ENCODE measurements around the gene KLRC4. TPM values are rescaled to one million over a fixed set of nuclear protein-coding genes. Genes with fewer than 3 reads are reported as not detected.

KLRC4 gene
- total and polyA plus RNA-seq, 2 donors (not counting 3 experiments of a cell fraction or from before 2014, with no cell fraction given), result not detected

DNA sequence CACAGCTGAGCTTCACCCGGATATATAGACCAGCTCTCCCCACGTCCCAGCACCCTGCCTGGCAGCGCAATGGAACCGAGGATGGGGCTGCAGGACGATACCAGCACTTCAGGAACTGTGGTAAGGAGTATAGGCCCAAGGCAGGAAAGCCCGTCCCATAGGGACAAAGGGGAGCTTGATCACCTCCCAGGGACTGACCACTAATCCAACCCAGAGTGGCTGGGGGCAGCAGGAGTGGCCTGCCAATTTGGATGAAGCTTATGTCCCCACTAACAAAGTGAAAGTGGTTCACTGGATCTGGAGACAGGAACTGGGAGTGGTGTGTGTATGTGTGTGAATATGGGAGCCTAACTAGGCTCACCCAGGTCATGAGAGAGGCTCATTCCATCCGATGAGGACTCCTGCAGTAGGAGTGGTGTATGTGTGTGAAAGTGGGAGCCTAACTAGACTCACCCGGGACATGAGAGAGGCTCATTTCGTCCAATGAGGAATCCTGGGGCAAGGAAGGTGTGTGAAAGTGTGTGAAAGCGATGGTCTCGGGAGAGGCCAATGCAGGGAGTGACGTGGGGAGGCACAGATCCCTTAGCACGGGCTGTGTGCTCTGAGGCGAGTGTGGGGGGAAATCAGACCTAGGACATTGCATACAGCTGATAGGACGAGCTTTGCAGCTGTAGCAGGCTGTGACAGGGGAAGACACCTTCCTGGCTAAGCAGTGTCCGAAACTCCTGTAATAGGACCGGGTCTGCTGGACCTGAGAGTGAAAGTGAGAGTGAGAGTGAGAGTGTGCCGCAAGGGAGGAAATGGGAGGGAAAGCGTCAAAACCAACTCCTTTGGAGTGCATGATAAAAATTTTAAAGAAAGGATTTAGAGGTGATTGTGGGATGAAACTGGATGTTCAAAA lies 45.4 kb downstream of the KLRC4 start:
- DNase-seq (ENCODE audit: low read depth, low spot score), result peak; percentile 77
- CTCF ChIA-PET, result interaction anchor here (0.9 to 3.2 kb wide), 7 partner anchors 10 to 613 kb away, joined by 3 to 18 read pairs (median 5); no protein-coding TSS in a partner anchor
- dilution Hi-C loops (cut with MboI; ENCODE audit: extremely low pct_ligation_motif_present, low sequenced_read_pairs), result no loop called here
- H3K79me2 ChIP-seq (ENCODE audit: control insufficient read depth, insufficient read depth, low read length), result no peaks in the 10 kb centered on the region
- peak overlapping the region; percentile 62 to 93 (median 78) for H3K4me3 ChIP-seq (replicated peaks in 1 of 3; ENCODE audit: insufficient read depth in 1 of 3, low read depth in 1 of 3, low read length in 3 of 3)
- peak overlapping the region; percentile 77 for H3K27ac ChIP-seq (ENCODE audit: insufficient read depth, low read depth, low read length)
- H3K4me2 ChIP-seq (ENCODE audit: insufficient read depth, low read length), result peak overlapping the region; percentile 93
- POLR2A ChIA-PET, result no interaction called here
- H3K9me1 ChIP-seq (replicated peaks; ENCODE audit: control insufficient read depth, extremely low read depth, insufficient read depth, low read length), result no peaks in the 10 kb centered on the region
- peak overlapping the region; percentile 99 for H2AFZ ChIP-seq (ENCODE audit: low read depth, low read length)
- H3K9ac ChIP-seq (replicated peaks; ENCODE audit: extremely low read depth, insufficient read depth, low read length), result peak overlapping the region; percentile 81
- intact Hi-C loops (cut with micrococcal nuclease), result loop anchor here (1.0 to 10.0 kb wide), 3 partner anchors 23 to 359 kb away; partner anchors contain the start of genes CLEC12B and YBX3
- H3K9me3 ChIP-seq (replicated peaks; ENCODE audit: control insufficient read depth, insufficient read depth, low read length), result no peaks in the 10 kb centered on the region
- FAIRE-seq, result peak; percentile 46
- no peaks in the 10 kb centered on the region for H4K20me1 ChIP-seq (replicated peaks; ENCODE audit: control insufficient read depth, extremely low read depth, insufficient read depth, low read length)
- peaks cover 26% of the 10 kb centered on the region for H3K4me1 ChIP-seq (ENCODE audit: control insufficient read depth, extremely low read depth, insufficient read depth, low read length)
- no peaks in the 10 kb centered on the region for H3K27me3 ChIP-seq (ENCODE audit: control insufficient read depth in 2 of 2, insufficient read depth in 2 of 2, low read length in 2 of 2)
- BruUV-seq (replicated peaks), result TSS peak; percentile 85
- no peaks in the 10 kb centered on the region for H3K36me3 ChIP-seq (ENCODE audit: control insufficient read depth in 2 of 2, extremely low read depth in 1 of 2, insufficient read depth in 2 of 2, low read length in 2 of 2)
- TF ChIP-seq POLR2A (IDR thresholded peaks at IDR 0.05; ENCODE audit: low read depth, low read length) (no peak), GATA2 (IDR thresholded peaks at IDR 0.05; ENCODE audit: insufficient read depth, insufficient read length, low read depth, low read length) (no peak), MYC (IDR thresholded peaks at IDR 0.05; ENCODE audit: low read depth, low read length) (no peak), JUN (IDR thresholded peaks at IDR 0.05; ENCODE audit: borderline replicate concordance, insufficient read depth, insufficient read length, low read depth) (no peak), EZH2 (IDR thresholded peaks at IDR 0.05; ENCODE audit: borderline replicate concordance, low read depth, low read length, severe bottlenecking) (no peak)
- TF ChIP-seq, protein P1, sequence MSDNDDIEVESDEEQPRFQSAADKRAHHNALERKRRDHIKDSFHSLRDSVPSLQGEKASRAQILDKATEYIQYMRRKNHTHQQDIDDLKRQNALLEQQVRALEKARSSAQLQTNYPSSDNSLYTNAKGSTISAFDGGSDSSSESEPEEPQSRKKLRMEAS (IDR thresholded peaks at IDR 0.05; ENCODE audit: insufficient read depth, insufficient read length), result no peak

DNA sequence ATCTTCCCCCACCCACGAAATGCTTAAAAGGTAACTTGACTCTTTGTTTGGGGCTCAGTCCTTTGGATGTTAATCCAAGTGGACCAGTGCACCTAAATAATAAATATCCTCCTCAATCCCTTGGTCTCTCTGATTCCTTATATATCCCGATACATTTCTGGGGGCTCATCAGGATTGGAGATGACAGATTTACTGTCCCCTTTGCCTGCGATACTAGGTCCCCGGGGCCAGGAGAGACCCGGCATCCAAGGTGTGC lies 46.0 kb downstream of the KLRC4 start:
- dilution Hi-C loops (cut with MboI; ENCODE audit: extremely low pct_ligation_motif_present, low sequenced_read_pairs), result no loop called here
- H4K20me1 ChIP-seq (replicated peaks; ENCODE audit: control insufficient read depth, extremely low read depth, insufficient read depth, low read length), result no peaks in the 10 kb centered on the region
- no TSS peak for BruUV-seq (replicated peaks)
- POLR2A ChIA-PET, result no interaction called here
- no peaks in the 10 kb centered on the region for H3K36me3 ChIP-seq (ENCODE audit: control insufficient read depth in 2 of 2, extremely low read depth in 1 of 2, insufficient read depth in 2 of 2, low read length in 2 of 2)
- CTCF ChIA-PET, result interaction anchor here (0.9 to 2.6 kb wide), 3 partner anchors 11 to 210 kb away, joined by 3 to 10 read pairs (median 5); no protein-coding TSS in a partner anchor
- H2AFZ ChIP-seq (ENCODE audit: low read depth, low read length), result peak overlapping the region; percentile 99
- FAIRE-seq (no peak), DNase-seq (ENCODE audit: low read depth, low spot score) (no peak)
- H3K79me2 ChIP-seq (ENCODE audit: control insufficient read depth, insufficient read depth, low read length), result no peaks in the 10 kb centered on the region
- peak overlapping the region; percentile 93 for H3K4me2 ChIP-seq (ENCODE audit: insufficient read depth, low read length)
- peak overlapping the region; percentile 77 for H3K27ac ChIP-seq (ENCODE audit: insufficient read depth, low read depth, low read length)
- H3K9me3 ChIP-seq (replicated peaks; ENCODE audit: control insufficient read depth, insufficient read depth, low read length), result no peaks in the 10 kb centered on the region
- no peaks in the 10 kb centered on the region for H3K27me3 ChIP-seq (ENCODE audit: control insufficient read depth in 2 of 2, insufficient read depth in 2 of 2, low read length in 2 of 2)
- H3K4me1 ChIP-seq (ENCODE audit: control insufficient read depth, extremely low read depth, insufficient read depth, low read length), result peaks cover 26% of the 10 kb centered on the region
- intact Hi-C loops (cut with micrococcal nuclease), result loop anchor here (1.0 to 10.0 kb wide), 2 partner anchors 22 to 349 kb away; partner anchors contain the start of gene CLEC12B
- peak overlapping the region; percentile 81 for H3K9ac ChIP-seq (replicated peaks; ENCODE audit: extremely low read depth, insufficient read depth, low read length)
- no peaks in the 10 kb centered on the region for H3K9me1 ChIP-seq (replicated peaks; ENCODE audit: control insufficient read depth, extremely low read depth, insufficient read depth, low read length)
- TF ChIP-seq, protein P1 (IDR thresholded peaks at IDR 0.05; ENCODE audit: insufficient read depth, insufficient read length), result no peak
- TF ChIP-seq FOS (IDR thresholded peaks at IDR 0.05; ENCODE audit: borderline replicate concordance, insufficient read depth, low read length) (no peak), EZH2 (IDR thresholded peaks at IDR 0.05; ENCODE audit: borderline replicate concordance, low read depth, low read length, severe bottlenecking) (no peak), MYC (IDR thresholded peaks at IDR 0.05; ENCODE audit: low read depth, low read length) (no peak), POLR2AphosphoS5 (IDR thresholded peaks at IDR 0.05; ENCODE audit: insufficient read depth, low read depth, low read length) (no peak), POLR2A (IDR thresholded peaks at IDR 0.05; ENCODE audit: low read depth, low read length) (no peak), JUN (IDR thresholded peaks at IDR 0.05; ENCODE audit: borderline replicate concordance, insufficient read depth, insufficient read length, low read depth) (no peak), GATA2 (IDR thresholded peaks at IDR 0.05; ENCODE audit: insufficient read depth, insufficient read length, low read depth, low read length) (no peak)
- TF ChIP-seq, protein P2, sequence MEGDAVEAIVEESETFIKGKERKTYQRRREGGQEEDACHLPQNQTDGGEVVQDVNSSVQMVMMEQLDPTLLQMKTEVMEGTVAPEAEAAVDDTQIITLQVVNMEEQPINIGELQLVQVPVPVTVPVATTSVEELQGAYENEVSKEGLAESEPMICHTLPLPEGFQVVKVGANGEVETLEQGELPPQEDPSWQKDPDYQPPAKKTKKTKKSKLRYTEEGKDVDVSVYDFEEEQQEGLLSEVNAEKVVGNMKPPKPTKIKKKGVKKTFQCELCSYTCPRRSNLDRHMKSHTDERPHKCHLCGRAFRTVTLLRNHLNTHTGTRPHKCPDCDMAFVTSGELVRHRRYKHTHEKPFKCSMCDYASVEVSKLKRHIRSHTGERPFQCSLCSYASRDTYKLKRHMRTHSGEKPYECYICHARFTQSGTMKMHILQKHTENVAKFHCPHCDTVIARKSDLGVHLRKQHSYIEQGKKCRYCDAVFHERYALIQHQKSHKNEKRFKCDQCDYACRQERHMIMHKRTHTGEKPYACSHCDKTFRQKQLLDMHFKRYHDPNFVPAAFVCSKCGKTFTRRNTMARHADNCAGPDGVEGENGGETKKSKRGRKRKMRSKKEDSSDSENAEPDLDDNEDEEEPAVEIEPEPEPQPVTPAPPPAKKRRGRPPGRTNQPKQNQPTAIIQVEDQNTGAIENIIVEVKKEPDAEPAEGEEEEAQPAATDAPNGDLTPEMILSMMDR (IDR thresholded peaks at IDR 0.05; ENCODE audit: extremely low read depth in 1 of 2, insufficient read depth in 1 of 2, low read depth in 1 of 2, low read length in 2 of 2), result no peak
- H3K4me3 ChIP-seq (replicated peaks in 1 of 3; ENCODE audit: insufficient read depth in 1 of 3, low read depth in 1 of 3, low read length in 3 of 3), result peak overlapping the region in 2 of 3 experiments; percentile 62 to 93

Data from endothelial cell of umbilical vein (primary cell).